ENCODE data around the gene STK4.
"Not testable (repeated sequence)": the region's sequence is repeated elsewhere in the genome, so short reads cannot be mapped to it uniquely, and the experiment has no call there.

The STK4 gene

GRCh38 chr20:44993343-44993742 lies 27.0 kb downstream of the STK4 start:
- no peak overlapping the region for H3K27ac ChIP-seq (ENCODE audit: low read length)
- H3K4me3 ChIP-seq (ENCODE audit: low read length): no peak overlapping the region
- no peaks in the 10 kb centered on the region for H3K27me3 ChIP-seq (ENCODE audit: control insufficient read depth, insufficient read depth, low read length)
- peaks cover 6% of the 10 kb centered on the region for H3K4me1 ChIP-seq (ENCODE audit: control insufficient read depth, low read depth, low read length)
- no peaks in the 10 kb centered on the region for H3K9me3 ChIP-seq (ENCODE audit: control insufficient read depth, low read depth, low read length)
- H3K9ac ChIP-seq (ENCODE audit: low read length): no peak overlapping the region
- peaks cover 31% of the 10 kb centered on the region for H3K36me3 ChIP-seq (ENCODE audit: control insufficient read depth, low read depth, low read length)

GRCh38 chr20:44997171-44997570 lies 30.9 kb downstream of the STK4 start:
- Histone ChIP-seq H3K9me3 (ENCODE audit: control insufficient read depth, low read depth, low read length) (no peaks in the 10 kb centered on the region), H3K4me3 (ENCODE audit: low read length) (no peak overlapping the region), H3K27me3 (ENCODE audit: control insufficient read depth, insufficient read depth, low read length) (no peaks in the 10 kb centered on the region), H3K27ac (ENCODE audit: low read length) (no peak overlapping the region), H3K4me1 (ENCODE audit: control insufficient read depth, low read depth, low read length) (no peaks in the 10 kb centered on the region), H3K9ac (ENCODE audit: low read length) (no peak overlapping the region), H3K36me3 (ENCODE audit: control insufficient read depth, low read depth, low read length) (peaks cover 50% of the 10 kb centered on the region)

- H3K27ac ChIP-seq (ENCODE audit: low read length): no peak overlapping the region
- H3K4me3 ChIP-seq (ENCODE audit: low read length): no peak overlapping the region
- no peaks in the 10 kb centered on the region for H3K9me3 ChIP-seq (ENCODE audit: control insufficient read depth, low read depth, low read length)
- H3K36me3 ChIP-seq (ENCODE audit: control insufficient read depth, low read depth, low read length): peaks cover 50% of the 10 kb centered on the region
- H3K4me1 ChIP-seq (ENCODE audit: control insufficient read depth, low read depth, low read length): no peaks in the 10 kb centered on the region
- no peak overlapping the region for H3K9ac ChIP-seq (ENCODE audit: low read length)
- H3K27me3 ChIP-seq (ENCODE audit: control insufficient read depth, insufficient read depth, low read length): no peaks in the 10 kb centered on the region
Observed at GRCh38 chr20:44997668-44998067, 31.4 kb downstream of the STK4 start.

- no peaks in the 10 kb centered on the region for H3K27me3 ChIP-seq (ENCODE audit: control insufficient read depth, insufficient read depth, low read length)
- H3K4me1 ChIP-seq (ENCODE audit: control insufficient read depth, low read depth, low read length): no peaks in the 10 kb centered on the region
- no peak overlapping the region for H3K9ac ChIP-seq (ENCODE audit: low read length)
- H3K9me3 ChIP-seq (ENCODE audit: control insufficient read depth, low read depth, low read length): no peaks in the 10 kb centered on the region
- peaks cover 7% of the 10 kb centered on the region for H3K36me3 ChIP-seq (ENCODE audit: control insufficient read depth, low read depth, low read length)
- H3K4me3 ChIP-seq (ENCODE audit: low read length): no peak overlapping the region
- no peak overlapping the region for H3K27ac ChIP-seq (ENCODE audit: low read length)
Observed at GRCh38 chr20:45008521-45009049, 42.3 kb downstream of the STK4 start.

- Histone ChIP-seq H3K36me3 (ENCODE audit: control insufficient read depth, low read depth, low read length) (peaks cover 7% of the 10 kb centered on the region), H3K9ac (ENCODE audit: low read length) (no peak overlapping the region), H3K4me3 (ENCODE audit: low read length) (no peak overlapping the region), H3K4me1 (ENCODE audit: control insufficient read depth, low read depth, low read length) (no peaks in the 10 kb centered on the region), H3K27me3 (ENCODE audit: control insufficient read depth, insufficient read depth, low read length) (no peaks in the 10 kb centered on the region), H3K9me3 (ENCODE audit: control insufficient read depth, low read depth, low read length) (no peaks in the 10 kb centered on the region), H3K27ac (ENCODE audit: low read length) (no peak overlapping the region)
Observed at GRCh38 chr20:45010399-45010828, 44.1 kb downstream of the STK4 start.

GRCh38 chr20:45011108-45011526 lies 44.8 kb downstream of the STK4 start:
- Histone ChIP-seq H3K9ac (ENCODE audit: low read length) (no peak overlapping the region), H3K4me1 (ENCODE audit: control insufficient read depth, low read depth, low read length) (no peaks in the 10 kb centered on the region), H3K27me3 (ENCODE audit: control insufficient read depth, insufficient read depth, low read length) (no peaks in the 10 kb centered on the region), H3K9me3 (ENCODE audit: control insufficient read depth, low read depth, low read length) (no peaks in the 10 kb centered on the region), H3K36me3 (ENCODE audit: control insufficient read depth, low read depth, low read length) (peaks cover 7% of the 10 kb centered on the region), H3K4me3 (ENCODE audit: low read length) (no peak overlapping the region), H3K27ac (ENCODE audit: low read length) (no peak overlapping the region)

- Histone ChIP-seq H3K9me3 (ENCODE audit: control insufficient read depth, low read depth, low read length) (no peaks in the 10 kb centered on the region), H3K4me3 (ENCODE audit: low read length) (no peak overlapping the region), H3K27me3 (ENCODE audit: control insufficient read depth, insufficient read depth, low read length) (no peaks in the 10 kb centered on the region), H3K9ac (ENCODE audit: low read length) (no peak overlapping the region), H3K27ac (ENCODE audit: low read length) (no peak overlapping the region), H3K4me1 (ENCODE audit: control insufficient read depth, low read depth, low read length) (peaks cover 12% of the 10 kb centered on the region), H3K36me3 (ENCODE audit: control insufficient read depth, low read depth, low read length) (peaks cover 8% of the 10 kb centered on the region)
Observed at GRCh38 chr20:45012682-45013302, 46.5 kb downstream of the STK4 start.

- not testable (repeated sequence) for H3K9me3 ChIP-seq (ENCODE audit: control insufficient read depth, low read depth, low read length); H3K27me3 ChIP-seq (ENCODE audit: control insufficient read depth, insufficient read depth, low read length); H3K9ac ChIP-seq (ENCODE audit: low read length); H3K36me3 ChIP-seq (ENCODE audit: control insufficient read depth, low read depth, low read length); H3K4me3 ChIP-seq (ENCODE audit: low read length); H3K27ac ChIP-seq (ENCODE audit: low read length)
- H3K4me1 ChIP-seq (ENCODE audit: control insufficient read depth, low read depth, low read length): peaks cover 15% of the 10 kb centered on the region
Observed at GRCh38 chr20:45014131-45014530, 47.8 kb downstream of the STK4 start.

- H3K27me3 ChIP-seq (ENCODE audit: control insufficient read depth, insufficient read depth, low read length): no peaks in the 10 kb centered on the region
- H3K9me3 ChIP-seq (ENCODE audit: control insufficient read depth, low read depth, low read length): no peaks in the 10 kb centered on the region
- H3K4me1 ChIP-seq (ENCODE audit: control insufficient read depth, low read depth, low read length): peaks cover 15% of the 10 kb centered on the region
- no peak overlapping the region for H3K4me3 ChIP-seq (ENCODE audit: low read length)
- H3K27ac ChIP-seq (ENCODE audit: low read length): no peak overlapping the region
- peaks cover 3% of the 10 kb centered on the region for H3K36me3 ChIP-seq (ENCODE audit: control insufficient read depth, low read depth, low read length)
- H3K9ac ChIP-seq (ENCODE audit: low read length): no peak overlapping the region
Observed at GRCh38 chr20:45014671-45015415, 48.5 kb downstream of the STK4 start.

GRCh38 chr20:45016089-45016671 lies 49.9 kb downstream of the STK4 start:
- H3K27ac ChIP-seq (ENCODE audit: low read length): no peak overlapping the region
- H3K4me3 ChIP-seq (ENCODE audit: low read length): no peak overlapping the region
- peaks cover 3% of the 10 kb centered on the region for H3K36me3 ChIP-seq (ENCODE audit: control insufficient read depth, low read depth, low read length)
- no peaks in the 10 kb centered on the region for H3K27me3 ChIP-seq (ENCODE audit: control insufficient read depth, insufficient read depth, low read length)
- peaks cover 15% of the 10 kb centered on the region for H3K4me1 ChIP-seq (ENCODE audit: control insufficient read depth, low read depth, low read length)
- no peaks in the 10 kb centered on the region for H3K9me3 ChIP-seq (ENCODE audit: control insufficient read depth, low read depth, low read length)
- H3K9ac ChIP-seq (ENCODE audit: low read length): no peak overlapping the region

- H3K36me3 ChIP-seq (ENCODE audit: control insufficient read depth, low read depth, low read length): peaks cover 3% of the 10 kb centered on the region
- peak overlapping the region; percentile 8 for H3K4me3 ChIP-seq (ENCODE audit: low read length)
- H3K9me3 ChIP-seq (ENCODE audit: control insufficient read depth, low read depth, low read length): no peaks in the 10 kb centered on the region
- H3K9ac ChIP-seq (ENCODE audit: low read length): no peak overlapping the region
- H3K4me1 ChIP-seq (ENCODE audit: control insufficient read depth, low read depth, low read length): peaks cover 15% of the 10 kb centered on the region
- no peak overlapping the region for H3K27ac ChIP-seq (ENCODE audit: low read length)
- no peaks in the 10 kb centered on the region for H3K27me3 ChIP-seq (ENCODE audit: control insufficient read depth, insufficient read depth, low read length)
Observed at GRCh38 chr20:45017281-45017680, 51.0 kb downstream of the STK4 start.

All from iPS-18a (cell line).